OCI-M2 (cell line): Measurements from ENCODE around the gene ABLIM2.

Experiments
- DNase-seq: peaks from one replicate; lab custom pipeline; 2025; ENCODE audit not compliant: unreplicated experiment; lab: John Stamatoyannopoulos, UW

ABLIM2 gene

GRCh38 chr4:8159537-8160232, 1.1 kb upstream of the ABLIM2 start:
- DNase-seq = no peak

- DNase-seq = no peak
Observed at GRCh38 chr4:8157944-8158709, 486 bp downstream of the ABLIM2 start.

DNA sequence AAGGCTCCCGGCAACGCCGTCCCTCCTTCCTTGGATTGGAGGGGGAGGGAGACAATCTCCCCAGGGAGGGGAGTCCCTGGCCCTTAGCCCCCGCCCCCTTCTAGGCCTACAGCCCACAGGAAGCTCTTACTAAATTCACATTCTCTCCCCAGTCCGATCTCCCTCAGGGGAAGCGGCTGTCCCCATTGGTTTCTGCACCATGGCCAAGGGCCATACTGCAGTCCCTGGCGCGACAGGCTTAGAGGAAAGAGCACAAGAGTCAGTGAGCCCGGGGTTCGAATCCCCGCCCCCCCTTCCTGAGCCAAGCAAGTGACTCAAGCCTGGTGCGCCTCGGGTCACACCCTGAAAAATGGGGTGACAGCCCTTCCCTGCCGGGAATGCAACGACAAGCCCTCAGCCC, 1.1 kb downstream of the ABLIM2 start:
- no peak for DNase-seq

DNA sequence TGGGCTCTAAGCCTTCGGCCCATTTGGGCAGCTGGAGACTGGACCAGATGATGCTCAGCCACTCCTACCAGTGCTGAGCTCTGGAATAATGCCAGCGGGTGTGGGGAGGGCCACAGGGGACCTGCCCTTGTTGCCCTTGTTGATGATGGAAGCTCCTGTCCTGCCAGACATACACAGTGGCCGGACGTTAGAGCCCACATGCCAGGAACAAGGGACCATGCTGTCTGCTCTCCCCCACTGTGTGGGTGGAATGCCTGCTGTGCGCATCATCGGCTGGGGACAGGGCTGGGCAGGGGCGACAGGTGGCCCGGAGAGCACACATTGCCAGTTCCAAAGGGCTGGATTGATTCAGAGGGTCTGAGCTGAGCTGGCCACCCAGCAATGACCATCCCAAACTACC, 2.0 kb downstream of the ABLIM2 start:
- DNase-seq = no peak

DNA sequence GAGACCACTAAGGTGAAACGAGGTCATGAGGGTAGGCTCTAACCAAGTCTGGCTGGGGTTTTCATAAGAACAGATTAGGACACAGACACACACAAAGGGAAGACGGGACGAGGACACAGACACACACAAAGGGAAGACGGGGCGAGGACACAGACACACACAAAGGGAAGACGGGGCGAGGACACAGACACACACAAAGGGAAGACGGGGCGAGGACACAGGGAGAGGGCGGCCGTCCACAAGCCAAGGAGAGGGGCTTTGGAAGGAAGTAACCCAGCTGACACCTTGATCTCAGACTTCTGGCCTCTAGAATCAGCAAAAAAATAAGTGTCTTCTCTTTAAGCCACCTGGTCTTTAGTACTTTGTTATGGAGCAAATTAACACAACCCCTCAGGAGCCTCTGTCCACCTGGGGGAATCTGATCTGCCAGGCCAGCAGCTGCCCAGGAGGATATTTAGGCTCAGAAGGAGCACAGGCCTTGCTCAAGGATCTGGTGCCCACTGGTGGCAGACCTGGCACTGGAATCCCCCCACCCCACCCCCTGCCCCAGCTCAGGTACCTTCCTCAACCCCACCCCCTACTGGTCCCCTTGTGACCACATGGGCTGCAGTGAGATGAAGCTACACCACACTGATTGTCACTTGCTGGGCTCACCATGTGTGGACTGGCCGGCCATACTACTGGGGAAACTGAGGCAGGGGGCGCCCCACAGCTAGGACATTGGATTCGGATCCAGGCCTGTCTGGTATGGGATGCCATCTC, 2.8 kb downstream of the ABLIM2 start:
- no peak for DNase-seq

GRCh38 chr4:8155048-8155447, 3.6 kb downstream of the ABLIM2 start:
- DNase-seq = no peak

- DNase-seq = no peak
Observed at GRCh38 chr4:8153441-8153840, 5.2 kb downstream of the ABLIM2 start.

DNA sequence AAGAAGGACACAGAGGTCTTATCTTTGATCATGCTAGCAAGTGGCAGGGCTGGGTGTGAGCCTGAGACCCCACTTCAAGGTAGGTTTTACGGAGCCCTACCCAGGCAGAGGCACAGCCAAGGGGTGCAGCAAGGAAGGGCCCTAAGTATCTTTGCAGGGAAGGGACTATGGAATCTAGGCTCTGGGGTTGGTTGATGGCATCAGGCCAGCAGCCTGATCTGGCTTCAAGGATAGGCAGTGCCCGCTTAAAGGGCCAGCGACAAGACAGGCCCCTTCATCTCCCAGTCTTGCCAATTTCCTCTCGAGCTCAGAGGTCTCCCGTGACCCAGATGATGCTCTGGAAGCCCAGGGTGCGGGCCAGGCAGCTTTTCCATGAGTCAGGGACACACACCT, 5.8 kb downstream of the ABLIM2 start:
- no peak for DNase-seq

GRCh38 chr4:8152090-8152864, 6.3 kb downstream of the ABLIM2 start:
- no peak for DNase-seq

- DNase-seq = no peak
Observed at GRCh38 chr4:8151165-8151650, 7.4 kb downstream of the ABLIM2 start.

- DNase-seq = no peak
Observed at GRCh38 chr4:8150152-8151090, 8.2 kb downstream of the ABLIM2 start.

DNA sequence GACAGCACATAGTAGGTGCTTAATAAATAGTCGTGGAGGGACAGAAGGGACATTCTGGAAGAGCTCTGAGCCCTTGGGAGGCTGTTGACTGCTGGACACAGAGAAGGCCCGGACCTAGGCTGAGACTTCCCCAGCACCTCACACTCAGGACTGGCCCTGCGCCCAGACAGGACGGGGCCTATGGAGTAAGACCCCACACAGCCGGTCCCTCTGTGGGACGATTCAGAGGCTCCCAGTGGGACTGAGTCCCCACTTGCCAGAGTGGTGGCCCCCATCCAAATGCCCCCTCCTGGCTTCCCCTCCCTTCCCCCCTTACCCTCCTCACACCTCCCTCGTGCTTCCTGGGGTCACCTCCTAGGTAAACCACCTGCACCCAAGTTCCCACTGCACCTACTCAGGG, 8.9 kb downstream of the ABLIM2 start:
- no peak for DNase-seq

GRCh38 chr4:8148785-8149435, 9.7 kb downstream of the ABLIM2 start:
- no peak for DNase-seq

GRCh38 chr4:8148159-8148558, 10.5 kb downstream of the ABLIM2 start:
- no peak for DNase-seq

- DNase-seq = no peak
Observed at GRCh38 chr4:8147231-8147970, 11.2 kb downstream of the ABLIM2 start.

DNA sequence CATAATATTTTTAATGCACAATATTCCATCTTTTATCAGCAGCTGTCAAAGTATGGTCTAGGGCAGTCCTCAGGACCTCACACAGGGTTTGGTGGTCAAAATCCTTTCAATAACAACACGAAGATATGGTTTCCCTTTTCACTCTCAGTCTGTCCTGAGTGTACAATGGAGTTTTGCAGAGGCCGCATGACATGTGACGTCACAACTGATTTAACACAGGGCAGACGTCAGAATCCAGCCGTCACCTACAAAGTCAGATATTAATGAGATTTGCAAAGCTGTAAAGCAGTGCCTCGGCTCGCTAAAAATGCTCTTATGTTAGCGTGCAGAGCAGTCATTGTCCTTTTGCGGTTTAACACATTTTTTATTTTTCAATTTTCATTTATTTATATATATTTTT, 12.5 kb downstream of the ABLIM2 start:
- no peak for DNase-seq

- DNase-seq = no peak
Observed at GRCh38 chr4:8144359-8144758, 14.3 kb downstream of the ABLIM2 start.

DNA sequence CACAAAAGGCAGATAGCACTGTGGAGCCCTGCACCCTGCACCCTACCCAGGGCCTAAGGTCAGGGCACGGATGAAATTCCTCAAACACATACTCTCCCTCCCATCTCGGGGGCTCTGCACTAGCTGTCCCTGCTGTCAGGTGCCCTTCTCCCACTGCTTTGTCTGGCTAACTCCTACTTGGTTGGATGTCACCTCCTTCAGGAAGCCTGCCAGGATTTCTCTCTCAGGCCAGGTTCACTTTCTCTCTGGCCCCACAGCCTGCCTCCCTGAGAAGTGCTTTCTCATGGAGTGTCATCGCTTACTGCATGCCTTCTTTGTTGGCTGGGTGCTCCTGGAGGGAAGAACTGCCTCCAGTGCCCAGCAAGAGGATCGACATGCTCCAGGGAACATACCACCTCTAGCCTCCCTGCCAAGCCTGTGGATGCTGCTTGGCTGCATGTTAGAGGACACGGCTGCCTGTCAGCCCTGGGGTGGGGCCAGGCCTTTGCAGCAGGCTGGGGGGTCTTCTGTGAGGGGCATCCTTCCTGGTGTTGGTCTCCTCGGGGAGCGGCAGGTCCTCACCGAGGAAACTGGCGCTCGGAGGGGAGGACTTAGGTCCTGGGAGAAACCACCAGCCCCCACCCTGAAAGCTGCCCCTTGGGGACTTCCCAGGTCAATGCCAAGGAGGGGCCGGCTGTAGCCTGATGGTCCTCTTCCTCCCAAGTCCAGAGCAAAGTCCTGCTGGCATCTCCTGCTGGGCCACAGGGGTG, 15.0 kb downstream of the ABLIM2 start:
- DNase-seq = no peak
